Mesendoderm (in vitro differentiated cells): Measurements from ENCODE around the gene PLA2G6.

Source experiments
- DNase-seq: peaks from one replicate; pipeline ENCODE4 v3.0.0; 2013
- H2AK5ac ChIP-seq: 2 replicates; pipeline ENCODE4 v1.6.1; 2013; ENCODE audit warnings: low read length, inconsistent platforms
- H2BK120ac ChIP-seq: 2 replicates; pipeline ENCODE4 v1.6.1; 2013; ENCODE audit warnings: low read depth, mild to moderate bottlenecking, low read length, moderate library complexity, mixed read lengths
- H2BK15ac ChIP-seq: replicated peaks from 2 replicates; pipeline ENCODE4 v1.6.1; 2013; ENCODE audit warnings: low read depth, mild to moderate bottlenecking, moderate library complexity
- H2BK5ac ChIP-seq: 2 replicates; pipeline ENCODE4 v1.6.1; 2013; ENCODE audit warnings: low read length, inconsistent platforms
- H3K18ac ChIP-seq: 2 replicates; pipeline ENCODE4 v1.6.1; 2013; ENCODE audit warnings: mild to moderate bottlenecking, low read length, mixed read lengths
- H3K23ac ChIP-seq: one replicate; pipeline ENCODE4 v1.6.1; 2013; ENCODE audit warnings: low read length
- H3K27ac ChIP-seq: 2 replicates; pipeline ENCODE4 v1.5.1; 2013; ENCODE audit warnings: low read depth, mild to moderate bottlenecking, inconsistent platforms, low read length, moderate library complexity
- H3K27me3 ChIP-seq: 2 replicates; pipeline ENCODE4 v1.6.1; 2013; ENCODE audit warnings: low read length, control low read depth, mild to moderate bottlenecking, inconsistent platforms; ENCODE audit not compliant: insufficient read depth, poor library complexity
- H3K36me3 ChIP-seq: 2 replicates; pipeline ENCODE4 v1.6.1; 2013; ENCODE audit warnings: low read length, inconsistent platforms; ENCODE audit not compliant: control insufficient read depth, insufficient read depth
- H3K4ac ChIP-seq: one replicate; pipeline ENCODE4 v1.6.1; 2013; ENCODE audit warnings: low read depth, mild to moderate bottlenecking, low read length, moderate library complexity
- H3K4me1 ChIP-seq: 2 replicates; pipeline ENCODE4 v1.6.1; 2013; ENCODE audit warnings: low read depth, low read length, inconsistent platforms; ENCODE audit not compliant: control insufficient read depth
- H3K4me2 ChIP-seq: 2 replicates; pipeline ENCODE4 v1.6.1; 2013; ENCODE audit warnings: low read length
- H3K4me3 ChIP-seq: 2 replicates; pipeline ENCODE4 v1.5.1; 2013; ENCODE audit warnings: mild to moderate bottlenecking, low read length
- H3K56ac ChIP-seq: one replicate; pipeline ENCODE4 v1.6.1; 2013; ENCODE audit warnings: low read length
- H3K79me1 ChIP-seq: 2 replicates; pipeline ENCODE4 v1.6.1; 2013; ENCODE audit warnings: low read length, inconsistent platforms
- H3K79me2 ChIP-seq: 2 replicates; pipeline ENCODE4 v1.6.1; 2013; ENCODE audit warnings: mild to moderate bottlenecking, low read length; ENCODE audit not compliant: control insufficient read depth, insufficient read depth
- H3K9ac ChIP-seq: 2 replicates; pipeline ENCODE4 v1.6.1; 2013; ENCODE audit warnings: low read length, inconsistent platforms
- H4K5ac ChIP-seq: one replicate; pipeline ENCODE4 v1.6.1; 2013; ENCODE audit warnings: low read length
- H4K8ac ChIP-seq: one replicate; pipeline ENCODE4 v1.6.1; 2013; ENCODE audit warnings: low read depth, mild to moderate bottlenecking, control low read depth, low read length, moderate library complexity
- WGBS: extraction: QIAGEN DNeasy Blood & Tissue Kit; methylation state at CpG from one replicate; pipeline ENCODE4 v1.1.7; 2013; ENCODE audit warnings: low lambda C conversion rate, missing lambda C conversion rate; ENCODE audit not compliant: insufficient coverage; ENCODE audit errors: extremely low coverage; 5-methylcytosine and 5-hydroxymethylcytosine counted together

PLA2G6 gene

GRCh38 chr22:38208551-38208968, 26.9 kb upstream of the PLA2G6 start:
- Histone ChIP-seq H3K27me3 (peaks cover under 1% of the 10 kb centered on the region), H4K5ac (no peak overlapping the region), H3K4me2 (no peak overlapping the region), H2BK120ac (no peak overlapping the region), H2AK5ac (no peak overlapping the region), H3K18ac (no peak overlapping the region), H3K23ac (no peak overlapping the region), H3K4me1 (no peaks in the 10 kb centered on the region), H3K9ac (no peak overlapping the region), H2BK5ac (no peak overlapping the region), H3K79me2 (no peaks in the 10 kb centered on the region), H3K4me3 (no peak overlapping the region), H2BK15ac (no peak overlapping the region), H3K79me1 (peaks cover 4% of the 10 kb centered on the region), H3K56ac (no peak overlapping the region), H3K4ac (no peak overlapping the region), H4K8ac (no peak overlapping the region), H3K27ac (no peak overlapping the region), H3K36me3 (no peaks in the 10 kb centered on the region)
- no peak for DNase-seq
- WGBS, result no CpG with 5 or more reads among the region's 6 CpGs

- no peak overlapping the region for H3K23ac ChIP-seq
- H4K5ac ChIP-seq, result no peak overlapping the region
- no peak overlapping the region for H2BK120ac ChIP-seq
- no peak overlapping the region for H3K27ac ChIP-seq
- H3K79me2 ChIP-seq, result no peaks in the 10 kb centered on the region
- no CpG with 5 or more reads among the region's 7 CpGs for WGBS
- no peaks in the 10 kb centered on the region for H3K27me3 ChIP-seq
- peak; percentile 62 for DNase-seq
- no peak overlapping the region for H4K8ac ChIP-seq
- no peak overlapping the region for H2BK15ac ChIP-seq
- H3K4ac ChIP-seq, result no peak overlapping the region
- no peak overlapping the region for H2BK5ac ChIP-seq
- no peak overlapping the region for H3K18ac ChIP-seq
- H3K56ac ChIP-seq, result no peak overlapping the region
- no peak overlapping the region for H3K9ac ChIP-seq
- no peak overlapping the region for H2AK5ac ChIP-seq
- H3K36me3 ChIP-seq, result no peaks in the 10 kb centered on the region
- no peak overlapping the region for H3K4me3 ChIP-seq
- no peak overlapping the region for H3K4me2 ChIP-seq
- peaks cover 4% of the 10 kb centered on the region for H3K79me1 ChIP-seq
- H3K4me1 ChIP-seq, result peaks cover 3% of the 10 kb centered on the region
These were observed 26.3 kb upstream of the PLA2G6 start for GRCh38 chr22:38207898-38208432.

GRCh38 chr22:38205261-38206128, 23.9 kb upstream of the PLA2G6 start:
- WGBS, result no CpG with 5 or more reads among the region's 15 CpGs
- H2BK5ac ChIP-seq, result no peak overlapping the region
- no peak overlapping the region for H3K27ac ChIP-seq
- no peak overlapping the region for H3K56ac ChIP-seq
- H3K79me1 ChIP-seq, result peaks cover 4% of the 10 kb centered on the region
- H3K27me3 ChIP-seq, result no peaks in the 10 kb centered on the region
- H3K36me3 ChIP-seq, result no peaks in the 10 kb centered on the region
- H3K4me3 ChIP-seq, result no peak overlapping the region
- H2AK5ac ChIP-seq, result no peak overlapping the region
- no peak overlapping the region for H2BK120ac ChIP-seq
- no peak overlapping the region for H4K5ac ChIP-seq
- H3K79me2 ChIP-seq, result no peaks in the 10 kb centered on the region
- no peak overlapping the region for H3K9ac ChIP-seq
- no peak overlapping the region for H4K8ac ChIP-seq
- H3K18ac ChIP-seq, result no peak overlapping the region
- H3K4me1 ChIP-seq, result peaks cover 4% of the 10 kb centered on the region
- no peak for DNase-seq
- no peak overlapping the region for H3K4me2 ChIP-seq
- no peak overlapping the region for H3K4ac ChIP-seq
- H3K23ac ChIP-seq, result no peak overlapping the region
- H2BK15ac ChIP-seq, result no peak overlapping the region

- Histone ChIP-seq H3K4ac (no peak overlapping the region), H2BK5ac (no peak overlapping the region), H2BK120ac (no peak overlapping the region), H3K18ac (no peak overlapping the region), H4K5ac (no peak overlapping the region), H3K27ac (no peak overlapping the region), H2BK15ac (no peak overlapping the region), H3K4me2 (no peak overlapping the region), H3K56ac (no peak overlapping the region), H4K8ac (no peak overlapping the region), H3K27me3 (no peaks in the 10 kb centered on the region), H3K9ac (no peak overlapping the region), H3K4me1 (peaks cover 4% of the 10 kb centered on the region), H3K79me2 (no peaks in the 10 kb centered on the region), H3K23ac (no peak overlapping the region), H3K79me1 (peaks cover 4% of the 10 kb centered on the region), H3K36me3 (no peaks in the 10 kb centered on the region), H2AK5ac (no peak overlapping the region), H3K4me3 (no peak overlapping the region)
- DNase-seq, result no peak
- WGBS, result no CpG with 5 or more reads among the region's 7 CpGs
These were observed 23.2 kb upstream of the PLA2G6 start for GRCh38 chr22:38204784-38205183.

GRCh38 chr22:38203855-38204514, 22.4 kb upstream of the PLA2G6 start:
- Histone ChIP-seq H2BK120ac (no peak overlapping the region), H4K5ac (no peak overlapping the region), H3K23ac (no peak overlapping the region), H3K56ac (no peak overlapping the region), H3K4me2 (no peak overlapping the region), H3K27me3 (no peaks in the 10 kb centered on the region), H2BK5ac (no peak overlapping the region), H2AK5ac (no peak overlapping the region), H3K79me2 (no peaks in the 10 kb centered on the region), H3K18ac (no peak overlapping the region), H4K8ac (no peak overlapping the region), H3K4ac (no peak overlapping the region), H3K36me3 (no peaks in the 10 kb centered on the region), H3K4me3 (no peak overlapping the region), H3K9ac (no peak overlapping the region), H3K79me1 (peaks cover 4% of the 10 kb centered on the region), H3K27ac (no peak overlapping the region), H3K4me1 (peaks cover 4% of the 10 kb centered on the region), H2BK15ac (no peak overlapping the region)
- DNase-seq, result no peak
- no CpG with 5 or more reads among the region's 3 CpGs for WGBS
